ENCODE results near the gene DIP2A. TPM values are rescaled to one million over a fixed set of nuclear protein-coding genes. Genes with fewer than 3 reads are reported as not detected.

The DIP2A gene
- total and polyA plus RNA-seq, 2 of the 8 experiments (the other 6 are each of a cell fraction or from before 2014, with no cell fraction given), result 16.0 to 27.1 TPM

GRCh38 chr21:46455575-46456385 lies 2.9 kb upstream of the DIP2A start:
- no peak overlapping the region for H2AFZ ChIP-seq (ENCODE audit: low read length)
- H2BK15ac ChIP-seq (ENCODE audit: low read length), result no peak overlapping the region
- no peak overlapping the region for H2AK5ac ChIP-seq (ENCODE audit: low read depth, low read length)
- 0 out of 4 replicates have a peak overlapping the region, but pooled peaks of 1 of the 2 experiments have one; percentile 1 for H3K4me2 ChIP-seq (ENCODE audit: insufficient read depth in 1 of 2, low read depth in 2 of 2, low read length in 2 of 2)
- H3K36me3 ChIP-seq (ENCODE audit: control insufficient read depth in 2 of 4, insufficient read depth in 4 of 4, low read length in 3 of 4), result peaks cover 0 to 5% (median 0%) of the 10 kb centered on the region in 4 experiments; a peak in 3 of 8 replicates
- 90% methylated on average over 10 of the region's 10 CpGs; no CpG with 5 or more reads in 1 of the 2 experiments for WGBS, 2 experiments (ENCODE audit: extremely low coverage in 1 of 2, insufficient coverage in 1 of 2, insufficient read length in 1 of 2, insufficient replicate concordance in 2 of 2, low coverage in 1 of 2, low lambda C conversion rate in 2 of 2, missing lambda C conversion rate in 1 of 2)
- no peak overlapping the region for H2BK20ac ChIP-seq (ENCODE audit: low read length)
- no peak overlapping the region for H3K23ac ChIP-seq (ENCODE audit: insufficient read length)
- peaks cover 0 to 6% (median 2%) of the 10 kb centered on the region in 4 experiments; a peak in 4 of 7 replicates for H3K4me1 ChIP-seq (replicated peaks in 1 of 4; ENCODE audit: control insufficient read depth in 3 of 4, insufficient read depth in 4 of 4, low read length in 3 of 4)
- TF ChIP-seq TAF7 (optimal IDR thresholded peaks at IDR 0.05; ENCODE audit: borderline replicate concordance, low read depth, low read length) (no peak), MAX (IDR thresholded peaks at IDR 0.05) (no peak), RNF2 (IDR thresholded peaks at IDR 0.05; ENCODE audit: borderline replicate concordance, low read depth, low read length, missing control alignments, poor library complexity, severe bottlenecking) (no peak), CBX5 (IDR thresholded peaks at IDR 0.05; ENCODE audit: low read depth, low read length) (no peak), HDAC6 (IDR thresholded peaks at IDR 0.05; ENCODE audit: low read depth, low read length) (no peak), RAD21 (IDR thresholded peaks at IDR 0.05 in 1 of 2, conservative IDR thresholded peaks at IDR 0.05 in 1 of 2; ENCODE audit: low read depth in 2 of 2, low read length in 2 of 2) (no peak), CHD2 (IDR thresholded peaks at IDR 0.05; ENCODE audit: low read length) (no peak), BRCA1 (IDR thresholded peaks at IDR 0.05; ENCODE audit: low read depth, low read length) (no peak)
- H4K20me1 ChIP-seq (replicated peaks in 1 of 2; ENCODE audit: control insufficient read depth in 1 of 2, insufficient read depth in 2 of 2, low read length in 2 of 2), result peaks cover 1 to 4% of the 10 kb centered on the region in 2 experiments
- no peak for DNase-seq (ENCODE audit: low read depth in 1 of 2, low spot score in 2 of 2)
- no peak overlapping the region for H3K14ac ChIP-seq (ENCODE audit: insufficient read length)
- no peak overlapping the region for H3K27ac ChIP-seq (ENCODE audit: low read depth, low read length)
- no peak overlapping the region for H4K8ac ChIP-seq (ENCODE audit: extremely low read depth, insufficient read depth, low read length)
- H4K91ac ChIP-seq (replicated peaks; ENCODE audit: insufficient read length, low read length), result no peak overlapping the region
- no peak overlapping the region for H4K5ac ChIP-seq (ENCODE audit: insufficient read length, low read depth, low read length)
- H2BK12ac ChIP-seq (ENCODE audit: low read depth, low read length), result no peak overlapping the region
- no peak overlapping the region for H3K4me3 ChIP-seq (ENCODE audit: extremely low read depth in 1 of 4, insufficient read depth in 2 of 4, low read depth in 3 of 4, low read length in 4 of 4)
- no peak for FAIRE-seq
- H3K27me3 ChIP-seq (replicated peaks in 1 of 4; ENCODE audit: control insufficient read depth in 3 of 4, extremely low read depth in 1 of 4, insufficient read depth in 3 of 4, low read length in 3 of 4), result no peaks in the 10 kb centered on the region
- H3K9me3 ChIP-seq (ENCODE audit: insufficient read depth in 2 of 2, low read depth in 1 of 2, low read length in 1 of 2), result no peaks in the 10 kb centered on the region
- peaks cover 8% of the 10 kb centered on the region for H3K23me2 ChIP-seq (ENCODE audit: low read depth, low read length)
- H3K79me1 ChIP-seq (ENCODE audit: low read depth, low read length), result peaks cover 7% of the 10 kb centered on the region; the same call in 1 of the 2 replicates
- no peak overlapping the region; a peak in 1 of 7 replicates for H3K9ac ChIP-seq (replicated peaks in 1 of 4; ENCODE audit: extremely low read depth in 1 of 4, low read depth in 3 of 4, low read length in 3 of 4)
- no peak overlapping the region for H3K4ac ChIP-seq (replicated peaks; ENCODE audit: insufficient read length, low read depth, low read length)
- ChIA-PET CTCF (ENCODE audit: partially characterized antibody) (interaction anchor here (0.8 kb wide), 1 partner anchor 39 kb away, joined by 3 read pairs; no protein-coding TSS in a partner anchor), POLR2A (ENCODE audit: partially characterized antibody) (interaction anchor here (1.0 to 1.3 kb wide), 3 partner anchors 13 to 18 kb away, joined by 3 read pairs; no protein-coding TSS in a partner anchor)
- H3K56ac ChIP-seq (replicated peaks; ENCODE audit: insufficient read length, low read depth, low read length), result no peak overlapping the region
- H3K79me2 ChIP-seq (ENCODE audit: control insufficient read depth in 1 of 2, insufficient read depth in 2 of 2, low read length in 2 of 2), result peaks cover 0 to 33% of the 10 kb centered on the region in 2 experiments; a peak in 2 of 4 replicates
- no peak overlapping the region for H2BK120ac ChIP-seq (replicated peaks; ENCODE audit: low read depth, low read length)
- no peak overlapping the region for H2BK5ac ChIP-seq (ENCODE audit: low read depth, low read length)
- no peak overlapping the region for H3K18ac ChIP-seq (ENCODE audit: extremely low read depth, low read length)
